ENCODE data around the gene KNSTRN.

The KNSTRN gene

DNA sequence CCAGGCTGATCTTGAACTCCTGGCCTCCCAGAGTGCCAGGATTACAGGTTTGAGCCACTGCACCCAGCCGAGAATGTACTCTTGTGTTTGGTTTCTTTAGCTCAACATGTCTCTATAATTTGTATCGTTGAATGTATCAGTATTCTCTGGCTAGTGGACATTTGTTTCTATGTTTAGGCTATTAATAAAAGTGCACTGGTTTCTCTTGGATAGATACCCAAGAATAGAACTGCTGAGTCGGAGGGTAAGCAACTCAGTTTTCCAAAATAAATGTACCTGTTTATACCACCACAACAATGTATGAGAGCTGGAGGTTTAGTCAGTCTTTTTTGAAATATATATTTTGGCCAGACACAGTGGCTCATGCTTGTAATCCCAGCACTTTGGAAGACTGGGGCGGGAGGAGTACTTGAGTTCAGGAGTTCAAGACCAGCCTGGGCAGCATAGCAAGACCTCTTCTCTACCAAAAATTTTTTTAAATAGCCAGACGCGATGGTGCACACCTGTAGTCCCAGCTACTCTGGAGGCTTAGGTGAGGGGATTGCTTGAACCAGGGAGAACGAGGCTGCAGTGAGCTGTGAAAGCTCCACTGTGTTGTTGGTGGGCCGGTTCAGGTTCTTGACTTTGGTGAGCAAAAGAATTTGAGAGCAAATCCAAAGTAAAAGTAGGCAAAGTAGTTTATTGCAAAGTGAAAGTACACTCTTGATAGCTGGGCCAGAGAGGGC, 15.3 kb downstream of the KNSTRN start:
- no peak for DNase-seq (ENCODE audit: low read depth)

DNA sequence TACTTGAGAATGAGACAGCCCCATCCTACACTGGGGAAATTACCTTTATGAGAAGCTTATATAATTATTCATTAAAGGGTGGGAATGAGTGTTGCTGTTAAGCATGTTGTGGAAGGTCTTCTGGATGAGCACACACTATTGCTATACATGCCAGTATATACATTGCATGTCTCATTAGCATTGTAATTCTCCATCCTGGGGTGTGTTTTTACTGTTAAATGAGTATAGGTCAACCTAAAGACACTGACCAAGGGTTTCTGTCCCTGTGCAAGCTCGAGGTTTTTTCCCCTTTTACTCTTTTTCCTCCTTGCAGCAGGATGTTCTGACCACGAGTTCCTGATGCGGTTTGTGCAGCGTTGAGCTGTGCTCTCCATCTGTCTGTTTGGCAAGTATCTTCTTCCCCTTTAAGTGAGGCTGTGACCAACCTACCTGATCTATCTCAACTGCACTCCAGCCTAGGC, 15.9 kb downstream of the KNSTRN start:
- no peak for DNase-seq (ENCODE audit: low read depth)

DNA sequence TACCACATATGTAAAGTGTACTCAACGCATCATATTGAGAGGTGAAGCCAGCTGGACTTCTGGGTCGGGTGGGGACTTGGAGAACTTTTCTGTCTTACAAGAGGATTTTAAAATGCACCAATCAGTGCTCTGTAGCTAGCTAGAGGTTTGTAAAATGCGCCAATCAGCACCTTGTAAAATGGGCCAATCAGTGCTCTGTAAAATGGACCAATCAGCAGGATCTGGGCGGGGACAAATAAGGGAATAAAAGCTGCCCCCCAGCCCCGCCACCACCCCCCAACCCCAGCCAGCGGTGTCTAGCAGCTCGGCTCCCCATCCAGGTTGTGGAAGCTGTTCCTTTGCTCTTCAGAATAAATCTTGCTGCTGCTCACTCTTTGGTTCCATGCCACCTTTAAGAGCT, 16.8 kb downstream of the KNSTRN start:
- no peak for DNase-seq (ENCODE audit: low read depth)

DNA sequence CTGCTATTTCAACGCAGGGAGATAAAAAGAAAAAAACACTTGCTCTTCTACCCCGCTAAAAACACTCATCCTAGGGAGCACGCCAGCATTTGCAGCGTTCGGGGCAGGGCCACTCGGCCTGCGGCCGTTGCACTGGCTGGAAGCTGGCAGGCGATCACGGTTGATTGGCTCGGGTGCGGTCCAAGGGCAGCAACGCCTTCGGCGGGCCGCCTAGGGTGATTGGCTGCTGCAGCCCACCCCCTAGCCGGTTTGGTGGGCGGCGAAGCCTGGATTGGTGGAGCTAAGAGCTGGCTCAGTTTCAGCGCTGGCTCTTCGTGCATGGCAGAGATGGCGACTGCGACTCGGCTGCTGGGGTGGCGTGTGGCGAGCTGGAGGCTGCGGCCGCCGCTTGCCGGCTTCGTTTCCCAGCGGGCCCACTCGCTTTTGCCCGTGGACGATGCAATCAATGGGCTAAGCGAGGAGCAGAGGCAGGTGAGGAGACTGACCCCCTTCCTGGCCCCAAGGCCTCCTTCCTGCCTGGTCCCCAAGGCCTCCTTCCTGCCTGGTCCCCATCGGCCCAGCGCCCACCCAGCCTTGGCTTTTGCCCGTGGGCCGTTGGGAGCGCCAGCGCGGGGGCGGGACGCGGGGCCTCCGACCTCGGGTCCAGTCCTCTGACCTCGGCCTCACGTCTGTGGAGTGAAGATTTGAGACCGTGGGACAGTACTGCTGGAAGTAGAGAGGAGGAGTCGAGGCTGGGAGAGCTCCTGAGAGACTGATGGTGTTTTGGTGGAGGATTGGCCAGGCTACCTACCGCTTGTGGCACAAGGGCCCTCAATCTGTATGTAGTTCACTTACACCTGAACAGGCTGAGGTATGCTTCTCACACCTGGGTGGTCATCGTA, 23.2 kb downstream of the KNSTRN start, which contains the start of gene IVD:
Gene IVD, plus strand, starts transcription at position 295 of the 881 bp plus-strand sequence. Its CDS starts 33 bp downstream, at position 328.
- DNase-seq (ENCODE audit: low read depth) = peak; percentile 98

DNA sequence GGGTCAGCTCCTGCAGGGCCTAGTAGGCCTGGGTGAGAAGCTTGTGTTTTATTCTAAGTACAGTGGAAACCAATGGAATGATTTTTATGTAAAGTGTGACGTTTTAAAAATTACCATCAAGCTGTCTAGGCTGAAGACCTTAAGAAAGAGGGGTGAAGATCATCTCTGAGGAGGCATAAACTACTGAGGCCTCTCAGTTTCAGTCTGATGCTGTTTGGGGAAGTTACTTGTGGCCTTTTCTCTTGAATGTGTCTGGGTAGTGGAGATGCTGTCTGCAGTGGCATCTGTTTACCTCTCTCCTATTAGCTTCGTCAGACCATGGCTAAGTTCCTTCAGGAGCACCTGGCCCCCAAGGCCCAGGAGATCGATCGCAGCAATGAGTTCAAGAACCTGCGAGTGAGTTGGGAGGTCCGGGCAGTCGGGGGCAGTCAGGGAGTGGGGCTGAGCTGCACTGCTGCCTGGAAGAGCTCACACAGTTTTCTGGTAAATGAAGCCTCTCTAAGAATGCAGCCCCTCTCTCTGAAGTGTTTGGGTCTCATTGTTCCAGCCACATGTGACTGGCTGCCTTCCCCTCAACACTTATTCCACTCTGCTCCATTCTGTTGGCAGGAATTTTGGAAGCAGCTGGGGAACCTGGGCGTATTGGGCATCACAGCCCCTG, 24.9 kb downstream of the KNSTRN start:
- DNase-seq (ENCODE audit: low read depth) = no peak

DNA sequence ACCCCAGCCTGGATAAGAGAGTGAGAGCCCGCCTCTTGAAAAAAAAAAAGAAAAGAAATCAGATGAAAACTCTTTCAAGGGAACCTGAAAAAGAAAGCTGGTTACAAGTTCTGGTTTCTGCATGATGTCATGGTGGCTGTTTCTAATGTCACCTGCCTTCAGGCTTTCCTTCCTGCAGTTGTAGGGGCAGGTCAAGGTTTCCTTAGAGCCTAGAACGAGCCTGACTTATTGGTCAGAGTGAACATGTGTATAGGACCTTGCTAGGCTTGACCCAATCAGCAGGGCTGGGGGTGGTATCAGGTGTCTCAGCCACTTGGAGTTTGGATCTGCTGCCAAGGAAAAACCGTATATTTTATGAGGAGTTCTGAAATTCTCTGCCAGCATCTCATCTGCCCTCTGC, 26.8 kb downstream of the KNSTRN start:
- no peak for DNase-seq (ENCODE audit: low read depth)

DNA sequence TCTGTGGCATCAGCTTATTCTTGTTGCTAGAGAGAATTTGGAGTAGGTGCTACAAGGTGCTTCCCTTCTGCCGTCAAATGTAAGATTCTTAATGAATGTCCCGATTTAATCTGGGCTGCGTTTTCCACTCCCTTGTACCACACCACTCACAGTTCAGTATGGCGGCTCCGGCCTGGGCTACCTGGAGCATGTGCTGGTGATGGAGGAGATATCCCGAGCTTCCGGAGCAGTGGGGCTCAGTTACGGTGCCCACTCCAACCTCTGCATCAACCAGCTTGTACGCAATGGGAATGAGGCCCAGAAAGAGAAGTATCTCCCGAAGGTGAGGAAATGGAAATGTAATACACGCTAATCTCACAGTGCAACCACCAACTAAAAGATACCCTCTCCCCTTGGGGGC, 28.0 kb downstream of the KNSTRN start:
- DNase-seq (ENCODE audit: low read depth) = no peak

DNA sequence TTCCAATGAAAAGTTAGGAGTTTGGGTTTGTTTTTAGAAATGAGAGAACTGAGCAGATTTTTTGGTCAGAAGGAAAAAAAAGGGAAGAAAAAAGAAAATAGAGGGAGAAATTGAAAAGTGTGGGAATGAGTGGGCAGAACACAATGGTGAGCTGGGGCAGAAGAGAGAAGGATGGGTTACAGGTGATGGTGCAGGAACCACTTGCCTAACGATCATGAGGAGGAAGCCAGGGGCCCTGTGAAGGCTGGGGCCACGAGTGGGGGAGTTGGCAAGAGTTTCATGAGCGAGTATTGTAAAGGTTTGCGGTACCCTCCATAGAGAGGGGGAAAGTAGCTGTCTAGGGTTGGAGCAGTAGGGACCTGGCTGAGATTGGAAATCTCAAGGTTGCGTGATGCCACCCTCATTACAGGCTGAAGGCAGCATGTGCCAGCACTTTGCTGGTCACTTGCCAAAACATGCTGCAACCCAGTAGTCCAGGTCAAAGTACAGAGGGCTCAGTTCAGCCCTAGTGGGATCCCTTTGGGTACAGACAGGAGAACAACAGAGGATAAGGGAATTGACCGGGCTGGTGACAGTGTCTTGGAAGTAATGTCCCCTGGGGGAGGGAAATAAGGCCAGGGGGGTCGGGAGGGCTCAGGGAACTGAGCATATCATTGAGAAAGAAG, 29.7 kb downstream of the KNSTRN start:
- DNase-seq (ENCODE audit: low read depth) = no peak

DNA sequence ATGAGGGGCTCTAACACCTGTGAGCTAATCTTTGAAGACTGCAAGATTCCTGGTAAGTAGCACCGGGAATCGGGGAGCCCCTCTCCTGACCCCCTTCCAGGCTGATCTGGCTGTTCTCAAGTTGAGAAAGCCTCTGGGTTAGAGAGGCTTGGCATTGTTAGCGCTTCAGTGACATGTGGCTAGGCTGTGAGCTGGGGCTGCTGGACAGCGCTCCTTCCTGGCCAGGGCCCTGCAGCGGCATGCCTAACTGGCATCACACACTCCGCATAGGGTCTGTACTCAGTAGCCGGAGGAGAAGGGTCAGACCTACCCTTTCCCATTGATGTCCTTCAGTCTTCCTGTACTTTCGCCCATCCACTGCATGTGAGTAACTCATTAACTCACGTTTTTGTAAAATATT, 30.5 kb downstream of the KNSTRN start:
- DNase-seq (ENCODE audit: low read depth) = no peak

DNA sequence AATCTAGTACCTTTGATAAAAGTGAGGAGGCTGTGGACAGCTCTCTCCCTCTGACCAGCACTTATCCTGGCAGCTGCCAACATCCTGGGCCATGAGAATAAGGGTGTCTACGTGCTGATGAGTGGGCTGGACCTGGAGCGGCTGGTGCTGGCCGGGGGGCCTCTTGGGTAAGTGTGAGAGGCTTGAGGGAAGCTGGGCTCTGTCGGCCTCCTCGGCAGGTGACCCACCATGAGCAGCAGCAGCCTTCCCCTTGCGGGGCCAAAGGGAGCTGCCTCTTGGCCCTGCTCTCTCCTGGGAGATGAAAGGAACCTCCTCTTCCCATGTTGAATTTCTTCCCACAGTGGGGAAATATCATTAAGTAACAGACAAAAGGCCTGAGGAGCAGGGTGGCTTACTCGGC, 32.3 kb downstream of the KNSTRN start:
- no peak for DNase-seq (ENCODE audit: low read depth)

DNA sequence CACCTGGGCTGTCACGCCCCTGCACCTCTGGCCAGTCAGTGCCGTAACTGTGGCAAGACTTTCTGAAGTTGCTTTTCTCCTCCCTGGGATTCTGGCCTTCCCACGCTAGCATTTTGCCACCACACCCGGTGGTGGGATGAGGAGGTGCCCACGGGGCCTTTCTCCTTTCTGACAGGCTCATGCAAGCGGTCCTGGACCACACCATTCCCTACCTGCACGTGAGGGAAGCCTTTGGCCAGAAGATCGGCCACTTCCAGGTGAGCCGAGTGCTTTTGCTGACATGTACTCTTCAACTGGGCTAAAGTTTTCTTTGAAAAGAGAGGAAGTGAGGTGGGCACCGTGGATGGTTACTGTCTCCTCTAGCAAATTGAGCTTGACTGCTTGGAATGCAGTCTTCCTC, 32.7 kb downstream of the KNSTRN start:
- no peak for DNase-seq (ENCODE audit: low read depth)

DNA sequence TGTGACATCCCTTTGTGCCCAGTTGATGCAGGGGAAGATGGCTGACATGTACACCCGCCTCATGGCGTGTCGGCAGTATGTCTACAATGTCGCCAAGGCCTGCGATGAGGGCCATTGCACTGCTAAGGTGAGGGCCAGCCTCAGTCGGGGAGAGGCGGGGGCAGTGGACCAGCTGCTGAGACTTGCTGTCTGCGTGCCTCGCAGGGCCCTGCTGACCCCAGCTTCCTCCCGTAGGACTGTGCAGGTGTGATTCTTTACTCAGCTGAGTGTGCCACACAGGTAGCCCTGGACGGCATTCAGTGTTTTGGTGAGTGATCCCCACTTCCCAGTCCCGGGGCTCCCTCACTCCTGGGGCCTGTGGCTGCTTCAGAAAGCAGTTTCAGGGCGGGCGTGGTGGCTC, 33.5 kb downstream of the KNSTRN start:
- no peak for DNase-seq (ENCODE audit: low read depth)

DNA sequence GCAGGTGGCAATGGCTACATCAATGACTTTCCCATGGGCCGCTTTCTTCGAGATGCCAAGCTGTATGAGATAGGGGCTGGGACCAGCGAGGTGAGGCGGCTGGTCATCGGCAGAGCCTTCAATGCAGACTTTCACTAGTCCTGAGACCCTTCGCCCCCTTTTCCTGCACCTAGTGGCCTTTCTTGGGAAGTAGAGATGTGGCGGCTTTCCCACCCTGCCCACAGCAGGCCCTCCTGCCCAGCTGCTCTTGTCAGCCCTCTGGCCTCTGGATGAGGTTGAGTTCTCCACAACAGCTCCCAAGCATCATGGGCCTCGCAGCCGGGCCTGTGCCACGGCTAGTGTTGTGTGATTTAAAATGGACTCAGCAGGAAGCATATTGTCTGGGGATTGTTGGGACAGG, 35.6 kb downstream of the KNSTRN start:
- no peak for DNase-seq (ENCODE audit: low read depth)

DNA sequence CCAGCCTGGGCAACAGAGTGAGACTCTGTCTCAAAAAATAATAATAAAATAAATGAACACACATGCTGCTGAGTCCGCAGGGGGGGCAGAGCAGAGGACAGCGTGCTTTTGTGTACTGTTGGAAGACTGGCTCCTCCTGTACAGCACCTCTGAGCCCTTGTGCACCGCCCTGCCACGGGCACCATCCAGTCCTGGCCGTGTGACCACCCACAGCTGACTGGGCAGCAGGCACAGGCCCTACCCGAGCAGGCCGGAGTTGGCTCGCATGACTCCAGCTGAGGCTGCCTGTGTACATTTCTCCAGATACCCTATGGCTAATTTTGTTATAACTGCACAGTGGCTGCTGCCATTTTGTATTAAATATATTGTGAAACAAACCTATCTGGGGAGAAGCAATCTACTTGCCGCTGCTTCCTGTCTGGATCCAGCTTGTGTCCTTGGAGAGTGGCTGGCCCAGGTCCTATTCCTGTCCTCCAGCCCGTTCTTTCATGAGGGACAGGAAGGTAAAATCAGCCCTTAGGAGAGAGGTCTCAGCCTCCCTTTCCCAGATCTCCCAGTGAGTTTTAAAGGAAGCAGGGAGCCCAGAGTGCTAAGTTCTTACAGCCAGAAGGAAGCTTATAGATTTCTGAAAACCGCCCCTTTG, 37.7 kb downstream of the KNSTRN start:
- DNase-seq (ENCODE audit: low read depth) = no peak

DNA sequence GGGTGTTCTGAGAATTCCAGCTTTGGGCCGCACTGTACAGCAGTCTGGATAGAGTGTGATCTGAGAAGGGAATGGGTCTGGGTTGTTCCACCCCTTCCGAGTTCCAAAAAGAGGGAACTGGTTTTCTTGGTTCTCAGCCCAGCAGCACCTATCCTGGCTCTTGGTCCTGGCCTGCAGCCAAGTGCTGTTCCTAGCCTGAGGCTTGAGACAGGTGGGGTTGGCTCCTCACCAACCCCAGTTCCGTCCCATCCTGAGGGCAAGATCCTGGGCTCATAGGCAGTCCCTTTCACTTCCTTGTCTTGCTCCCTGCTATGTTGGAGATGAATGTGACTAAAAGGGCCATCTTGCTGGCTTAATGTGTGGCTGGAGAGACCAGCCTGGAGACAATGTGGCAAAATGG, 38.3 kb downstream of the KNSTRN start:
- DNase-seq (ENCODE audit: low read depth) = no peak

DNA sequence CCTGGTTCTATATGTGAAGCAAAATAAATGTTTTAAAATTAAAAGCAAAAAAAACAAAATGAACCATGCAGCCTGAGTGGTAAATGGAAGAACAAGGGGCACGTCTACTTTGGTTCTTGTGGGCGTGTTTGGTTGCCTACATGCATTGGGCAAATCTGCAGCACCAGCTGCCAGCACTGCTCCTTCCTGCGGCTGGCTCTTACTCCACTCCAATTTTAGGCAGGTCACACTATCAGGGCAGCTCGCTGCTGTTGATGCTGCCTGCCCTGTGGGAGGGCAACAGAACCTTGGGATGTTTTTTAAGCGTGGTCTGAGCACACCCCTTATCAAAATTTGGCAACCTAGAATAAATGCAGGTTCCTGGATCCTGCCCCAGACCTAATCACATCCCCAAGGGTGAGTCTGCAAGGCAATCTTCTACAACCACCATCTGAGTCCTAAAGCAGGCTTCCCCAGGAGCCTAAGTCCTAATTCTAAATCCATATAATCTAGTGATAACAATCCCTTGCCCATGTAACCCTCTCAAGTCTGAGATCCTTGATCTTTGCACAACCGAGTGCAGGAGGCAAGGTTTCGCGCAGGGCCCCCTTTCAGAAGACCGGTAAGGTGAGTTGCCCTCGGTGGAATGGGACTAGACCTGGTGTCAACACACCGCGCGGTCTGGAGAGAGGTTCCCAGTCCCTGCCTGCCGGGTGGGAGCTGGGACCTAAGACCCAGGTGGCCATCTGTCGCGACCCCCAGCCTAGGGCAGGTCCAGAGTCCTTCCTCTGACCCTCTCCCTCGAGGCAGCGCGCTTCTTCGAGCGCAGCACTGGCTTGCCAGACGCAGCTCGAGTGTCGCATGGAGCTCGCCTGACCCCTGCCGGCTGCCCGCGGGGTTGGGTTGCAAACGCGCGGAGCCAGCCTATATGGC, 39.0 kb downstream of the KNSTRN start:
- DNase-seq (ENCODE audit: low read depth) = peak; percentile 53

DNA sequence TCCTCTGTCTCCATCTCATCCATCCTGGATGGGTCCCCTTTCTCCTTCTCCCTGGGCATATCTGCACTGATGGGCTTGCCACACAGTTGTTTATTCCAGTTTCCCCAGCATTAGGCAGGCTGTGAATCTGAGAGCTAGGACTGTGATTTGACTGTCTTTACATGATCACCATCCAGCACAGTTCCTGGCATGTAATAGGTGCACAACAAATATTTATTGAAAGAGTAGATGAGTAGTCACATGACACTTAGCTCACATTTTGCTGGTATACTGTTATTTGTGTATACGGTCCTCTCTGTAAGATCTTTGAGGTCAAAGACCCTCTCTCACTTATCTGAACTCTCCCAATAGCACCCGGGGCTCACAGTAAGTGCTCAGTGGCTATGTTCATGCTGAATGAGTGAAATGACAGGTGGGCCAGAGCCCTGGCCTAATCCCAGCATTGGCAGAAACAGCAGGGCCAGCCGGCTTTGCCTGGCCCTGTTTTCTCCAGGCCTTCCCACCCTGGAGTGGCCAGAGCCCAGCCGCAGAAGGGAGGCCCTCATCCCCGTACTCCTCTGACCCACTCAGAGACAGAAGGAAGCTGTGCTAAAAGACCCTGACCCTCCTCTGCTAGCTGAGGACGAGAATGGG, 42.1 kb downstream of the KNSTRN start:
- no peak for DNase-seq (ENCODE audit: low read depth)

DNA sequence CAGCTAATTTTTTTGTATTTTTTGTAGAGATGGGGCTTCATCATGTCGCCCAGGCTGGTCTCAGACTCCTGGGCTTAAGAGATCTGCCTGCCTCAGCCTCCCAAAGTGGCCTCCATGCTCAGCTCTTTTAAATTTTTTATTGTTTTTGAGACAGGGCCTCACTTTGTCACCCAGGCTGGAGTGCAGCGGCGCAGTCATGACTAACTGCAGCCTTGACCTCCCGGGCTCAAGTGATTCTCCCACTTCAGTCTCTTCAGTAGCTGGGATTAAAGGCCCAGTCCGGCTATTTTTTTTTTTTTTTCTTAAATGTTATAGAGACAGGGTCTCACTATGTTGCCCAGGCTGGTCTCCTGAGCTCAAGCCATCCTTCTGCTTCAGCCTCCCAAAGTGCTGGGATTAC, 43.2 kb downstream of the KNSTRN start:
- DNase-seq (ENCODE audit: low read depth) = no peak

DNA sequence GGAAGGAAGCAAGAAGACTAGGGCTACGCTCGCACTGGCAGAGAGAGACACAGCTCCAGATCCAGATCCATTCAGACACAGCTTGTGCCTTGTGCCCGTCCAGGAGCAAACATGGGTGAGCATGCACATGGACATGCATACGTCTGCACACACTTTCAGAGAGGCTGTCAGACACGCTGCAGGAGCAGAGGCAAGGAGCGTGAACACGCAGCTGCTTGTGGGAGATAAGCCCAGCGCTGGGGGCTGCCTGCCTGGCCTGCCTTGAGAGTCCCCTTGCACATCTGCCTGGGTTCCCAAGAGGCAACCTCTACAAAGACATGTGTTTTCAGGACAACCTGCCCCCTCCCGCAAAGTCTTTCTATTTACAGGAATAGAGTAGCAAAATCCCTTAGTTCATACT, 44.7 kb downstream of the KNSTRN start:
- DNase-seq (ENCODE audit: low read depth) = no peak

DNA sequence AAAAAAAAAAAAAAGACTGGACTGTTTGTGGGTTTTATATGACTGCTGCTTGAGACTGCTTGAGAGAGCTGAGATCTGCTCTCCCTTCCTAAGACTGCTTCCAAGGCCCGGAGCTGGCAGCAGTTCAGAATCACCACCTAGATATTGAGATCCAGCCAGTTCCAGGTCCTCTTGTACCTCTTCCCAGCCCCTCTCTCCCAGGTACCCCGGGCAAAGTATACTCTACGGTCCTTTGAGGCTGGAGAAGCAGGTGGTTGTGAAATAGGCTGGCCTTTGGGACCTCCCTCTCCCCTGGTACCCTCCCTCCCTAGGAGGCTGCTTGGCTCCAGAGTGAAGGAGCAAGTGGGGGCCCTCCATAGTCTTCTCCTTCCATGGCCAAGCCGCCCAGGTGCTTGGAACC, 45.7 kb downstream of the KNSTRN start:
- no peak for DNase-seq (ENCODE audit: low read depth)

Data from iris pigment epithelial cell (primary cell).